GM23248 (cell line): ENCODE measurements around the gene KCND3.

Experiments
- EZH2 ChIP-seq: fragments of 200-600 bp; sonication (generic); IDR thresholded peaks from 2 replicates; pipeline ENCODE4 v1.6.1; 2018; ENCODE audit warnings: antibody characterized with exemption, mild to moderate bottlenecking; ENCODE audit not compliant: insufficient read depth, poor library complexity, severe bottlenecking
- EZH2phosphoT487 ChIP-seq: fragments of 200-600 bp; sonication (generic); IDR thresholded peaks from 2 replicates; pipeline ENCODE4 v1.6.1; 2018; ENCODE audit warnings: antibody characterized with exemption, moderate library complexity, mild to moderate bottlenecking, low read depth; ENCODE audit not compliant: insufficient read depth

- TF ChIP-seq EZH2 (no peak), EZH2phosphoT487 (no peak)
These were observed 102.7 kb downstream of the KCND3 start for GRCh38 chr1:111886741-111887140.
